Heart left ventricle (tissue), 16 donors: ENCODE measurements around the gene GABRR3. TPM values are rescaled to one million over a fixed set of nuclear protein-coding genes. Genes with fewer than 3 reads are reported as not detected.

ENCODE experiments used
- ATAC-seq, 4 donors: fragments of 200-7000 bp; cut with Tn5 transposase; one replicate each; pipeline ENCODE4 v1.9.1; 2020 to 2022; ENCODE audit warnings: moderate library complexity in 4 of 4, mild to moderate bottlenecking in 3 of 4, moderate number of reproducible peaks in 1 of 4
- DNase-seq, 5 donors: peaks; one replicate each; pipeline ENCODE4 v3.0.0-alpha.2; 2020
- H3K27ac ChIP-seq, 12 donors: fragments of 200-600 bp; sonication (generic) in 4 of 12; one replicate each; pipeline versions ENCODE4 v1.5.0 to v1.8.0; 2016 to 2022; ENCODE audit warnings: mild to moderate bottlenecking in 2 of 12
- H3K27me3 ChIP-seq, 9 donors: fragments of 200-600 bp; sonication (generic) in 2 of 9; one replicate each; pipeline versions ENCODE4 v1.5.1 to v1.8.0; 2016 to 2022; ENCODE audit warnings: mild to moderate bottlenecking in 3 of 9
- H3K36me3 ChIP-seq, 9 donors: fragments of 200-600 bp; sonication (generic) in 2 of 9; one replicate each; pipeline versions ENCODE4 v1.5.0 to v1.8.0; 2018 to 2022; ENCODE audit warnings: mild to moderate bottlenecking in 2 of 9
- H3K4me1 ChIP-seq, 12 donors: fragments of 200-600 bp; sonication (generic) in 4 of 12; one replicate each; pipeline versions ENCODE4 v1.5.0 to v1.8.0; 2016 to 2022; ENCODE audit warnings: mild to moderate bottlenecking in 3 of 12
- H3K4me3 ChIP-seq, 12 donors: fragments of 200-600 bp; sonication (generic) in 4 of 12; one replicate each; pipeline versions ENCODE4 v1.5.0 to v1.8.0; 2017 to 2022; ENCODE audit warnings: mild to moderate bottlenecking in 9 of 12, moderate library complexity in 4 of 12
- H3K9me3 ChIP-seq, 12 donors: fragments of 200-600 bp; sonication (generic) in 4 of 12; one replicate each; pipeline versions ENCODE4 v1.5.0 to v1.8.0; 2016 to 2022; ENCODE audit warnings: mild to moderate bottlenecking in 1 of 12
- POLR2A ChIP-seq, 2 donors: fragments of 450-650 bp; IDR thresholded peaks; one replicate each; pipeline ENCODE4 v1.6.1; 2017; ENCODE audit warnings: antibody characterized with exemption in 2 of 2, mild to moderate bottlenecking in 2 of 2, moderate library complexity in 2 of 2
- WGBS, 4 donors: extraction: QIAGEN DNeasy Blood & Tissue Kit in 2 of 4; methylation state at CpG; one replicate each; pipeline versions ENCODE4 v1.1.5 to v1.1.7; 2013 to 2018; 5-methylcytosine and 5-hydroxymethylcytosine counted together
- intact Hi-C, 10 donors: fragments of 100-400 bp; cut with DNase I; formaldehyde crosslinking; loops; one replicate each; pipeline versions ENCODE4 v1.11.1 to v1.14.2; 2022
- polyA plus RNA-seq, 2 donors: library from polyadenylated mRNA; stranded (reverse); fragments of 200-250 nt; gene quantifications; one replicate each; pipeline ENCODE4 v1.2.3, GENCODE V29; 2013
- total RNA-seq, 9 donors: library from RNA; depleted of rRNA in 2 of 9; stranded (reverse); fragments of >200 nt in 2 of 9; fragmentation: NEBNext Ultra II Directional in 3 of 9; extraction: Animal tissue kit (Norgen Biotek cat#: 25700) in 3 of 9; gene quantifications; one replicate each; pipeline versions ENCODE4 v1.1.0 to v1.2.4, GENCODE V29; 2016 to 2023
- TF ChIP-seq, protein P1 (sequence below), 12 donors: fragments of 200-600 bp; sonication (generic) in 4 of 12; IDR thresholded peaks; one replicate each; pipeline versions ENCODE4 v1.5.0 to v1.8.0; 2018 to 2022; ENCODE audit warnings: antibody characterized with exemption in 12 of 12, mild to moderate bottlenecking in 5 of 12
- donor health status: ischemic (EF 13 %, LVEDD 7.1; RV severe dilation, severe dysfunction).
- donor health status: healthy with polysubstance abuse.
- donor health status: DM: no; HTN: yes; CAD: no.
- donor health status: DM: no; HTN: no; CAD: no.
- donor health status: ischemic (EF 25% LVEDD 6.9; RV normal size, moderate dysfunction).
- donor health status: ischemic (EF 25% LVEDD 5.7; RV mildly dilated, moderate dysfunction).
- donor health status: healthy.
- donor health status: DM: yes; HTN: yes; CAD: no.
- donor health status: ischemic (EF 35%, LVEDD 5.7; RV mildly dilated, moderate dysfunction).
- donor health status: nonischemic (EF 11% LVEDD 7.7; RV severe dilation, severe dysfunction).
- donor health status: DM: yes; HTN: yes; CAD: no.
- donor health status: PGD.
- donor health status: ischemic (EF 29% LVEDD 5.4; RV normal size, mild dysfunction).
- donor health status: nonischemic (EF 23%, LVEDD 6.1; RV moderate dilation, normal function).

GABRR3 gene
- total and polyA plus RNA-seq, 11 donors, result not detected

GRCh38 chr3:97958796-97959195 lies 76.3 kb downstream of the GABRR3 start:
- WGBS, 4 donors, result 92 to 98% (median 95%) methylated on average over 9 of the region's 9 CpGs
- Histone ChIP-seq H3K27me3 (no peaks in the 10 kb centered on the region), H3K9me3 (no peaks in the 10 kb centered on the region), H3K4me1 (peaks cover 0 to 36% (median 5%) of the 10 kb centered on the region in 12 donors), H3K4me3 (no peak overlapping the region), H3K27ac (no peak overlapping the region), H3K36me3 (peaks cover 0 to 69% (median 30%) of the 10 kb centered on the region in 9 donors)
- intact Hi-C loops, result no loop called here
- TF ChIP-seq, protein P1, sequence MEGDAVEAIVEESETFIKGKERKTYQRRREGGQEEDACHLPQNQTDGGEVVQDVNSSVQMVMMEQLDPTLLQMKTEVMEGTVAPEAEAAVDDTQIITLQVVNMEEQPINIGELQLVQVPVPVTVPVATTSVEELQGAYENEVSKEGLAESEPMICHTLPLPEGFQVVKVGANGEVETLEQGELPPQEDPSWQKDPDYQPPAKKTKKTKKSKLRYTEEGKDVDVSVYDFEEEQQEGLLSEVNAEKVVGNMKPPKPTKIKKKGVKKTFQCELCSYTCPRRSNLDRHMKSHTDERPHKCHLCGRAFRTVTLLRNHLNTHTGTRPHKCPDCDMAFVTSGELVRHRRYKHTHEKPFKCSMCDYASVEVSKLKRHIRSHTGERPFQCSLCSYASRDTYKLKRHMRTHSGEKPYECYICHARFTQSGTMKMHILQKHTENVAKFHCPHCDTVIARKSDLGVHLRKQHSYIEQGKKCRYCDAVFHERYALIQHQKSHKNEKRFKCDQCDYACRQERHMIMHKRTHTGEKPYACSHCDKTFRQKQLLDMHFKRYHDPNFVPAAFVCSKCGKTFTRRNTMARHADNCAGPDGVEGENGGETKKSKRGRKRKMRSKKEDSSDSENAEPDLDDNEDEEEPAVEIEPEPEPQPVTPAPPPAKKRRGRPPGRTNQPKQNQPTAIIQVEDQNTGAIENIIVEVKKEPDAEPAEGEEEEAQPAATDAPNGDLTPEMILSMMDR (IDR thresholded peaks at IDR 0.05), result no peak
- no peak for TF ChIP-seq POLR2A (IDR thresholded peaks at IDR 0.05)
- DNase-seq (no peak), ATAC-seq (no peak)

- H3K27ac ChIP-seq, result no peak overlapping the region
- DNase-seq (no peak), ATAC-seq (no peak)
- H3K27me3 ChIP-seq, result no peaks in the 10 kb centered on the region
- peaks cover 0 to 73% (median 34%) of the 10 kb centered on the region in 9 donors for H3K36me3 ChIP-seq
- 89 to 95% (median 93%) methylated on average over 2 of the region's 2 CpGs for WGBS, 4 donors
- peaks cover 0 to 36% (median 4%) of the 10 kb centered on the region in 12 donors for H3K4me1 ChIP-seq
- TF ChIP-seq, protein P1 (IDR thresholded peaks at IDR 0.05), result no peak
- TF ChIP-seq POLR2A (IDR thresholded peaks at IDR 0.05), result no peak
- H3K9me3 ChIP-seq, result no peaks in the 10 kb centered on the region
- intact Hi-C loops, result no loop called here
- no peak overlapping the region for H3K4me3 ChIP-seq
Observed at GRCh38 chr3:97958396-97958795, 76.7 kb downstream of the GABRR3 start.

DNA sequence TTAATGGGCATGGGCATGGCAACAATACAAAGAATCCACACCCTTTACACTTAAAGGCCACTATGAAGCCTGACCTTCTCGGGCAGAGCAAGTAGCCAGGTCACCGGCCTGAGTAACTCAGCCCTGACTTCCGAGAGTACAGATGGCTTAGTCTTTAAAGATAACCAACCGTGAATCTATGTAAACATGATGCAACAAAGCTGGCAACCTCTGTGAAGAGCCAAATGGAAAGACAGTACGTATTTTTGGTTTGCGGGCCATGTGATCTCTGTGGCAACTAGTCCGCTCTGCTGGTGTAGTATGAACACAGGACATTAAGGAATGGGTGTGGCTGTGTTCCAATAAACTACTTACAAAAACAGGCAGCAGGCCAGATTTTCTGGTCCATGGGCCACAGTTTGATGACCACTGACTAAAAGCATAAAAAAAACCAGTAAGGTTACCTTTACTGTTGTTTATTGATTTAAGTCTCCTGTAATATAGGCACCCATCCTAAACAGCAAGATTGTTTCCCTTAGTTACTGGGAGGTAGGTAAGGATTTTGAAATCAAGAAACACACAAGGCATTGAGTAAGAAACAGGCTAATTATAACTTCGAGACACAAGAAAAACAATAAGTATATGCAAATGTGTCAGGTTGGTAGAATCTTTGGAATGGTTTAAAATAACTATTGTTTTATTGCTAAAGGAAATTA lies 77.4 kb downstream of the GABRR3 start:
- ATAC-seq (peak; percentile 37 to 75 (median 54)), DNase-seq (peak in 1 of 5 donors; percentile 14)
- H3K27me3 ChIP-seq, result no peaks in the 10 kb centered on the region
- no peak overlapping the region for H3K4me3 ChIP-seq
- H3K27ac ChIP-seq, result no peak overlapping the region
- no peaks in the 10 kb centered on the region for H3K9me3 ChIP-seq
- WGBS, 4 donors, result 50 to 75% (median 67%) methylated on average over 8 of the region's 8 CpGs
- H3K36me3 ChIP-seq, result peaks cover 0 to 79% (median 38%) of the 10 kb centered on the region in 9 donors
- peaks cover 0 to 30% (median 2%) of the 10 kb centered on the region in 12 donors for H3K4me1 ChIP-seq
- intact Hi-C loops, result no loop called here
- TF ChIP-seq, protein P1 (IDR thresholded peaks at IDR 0.05), result no peak
- no peak for TF ChIP-seq POLR2A (IDR thresholded peaks at IDR 0.05)

GRCh38 chr3:97956051-97956450 lies 79.1 kb downstream of the GABRR3 start:
- WGBS, 4 donors, result 88 to 94% (median 92%) methylated on average over 3 of the region's 3 CpGs
- intact Hi-C loops, result no loop called here
- H3K36me3 ChIP-seq, result peaks cover 0 to 91% (median 51%) of the 10 kb centered on the region in 9 donors

More at GRCh38 chr3:97956051-97956450, 79.1 kb downstream of the GABRR3 start:
- Histone ChIP-seq H3K27me3 (no peaks in the 10 kb centered on the region), H3K27ac (no peak overlapping the region), H3K4me3 (no peak overlapping the region), H3K9me3 (no peaks in the 10 kb centered on the region), H3K4me1 (peaks cover 0 to 19% (median 0%) of the 10 kb centered on the region in 12 donors)
- TF ChIP-seq POLR2A (IDR thresholded peaks at IDR 0.05), result no peak
- TF ChIP-seq, protein P1 (IDR thresholded peaks at IDR 0.05), result no peak
- ATAC-seq (no peak), DNase-seq (no peak)
